Left lung (tissue), 10 donors: ENCODE data around the gene KCNK10. TPM values are rescaled to one million over a fixed set of nuclear protein-coding genes. Genes with fewer than 3 reads are reported as not detected.

Source experiments
- ATAC-seq: fragments of 200-7000 bp; cut with Tn5 transposase; one replicate; pipeline ENCODE4 v1.9.1; 2020; ENCODE audit warnings: moderate library complexity
- DNase-seq, 4 donors: peaks; one replicate each; pipeline ENCODE4 v3.0.0-alpha.2; 2013 to 2020
- H3K27ac ChIP-seq, 2 donors: fragments of 200-600 bp; sonication (generic) in 1 of 2; one replicate each; pipeline versions ENCODE4 v1.5.0 to v1.8.0; 2020 to 2021
- H3K27me3 ChIP-seq, 2 donors: fragments of 200-600 bp; sonication (generic) in 1 of 2; one replicate each; pipeline versions ENCODE4 v1.5.0 to v1.8.0; 2020 to 2021
- H3K36me3 ChIP-seq, 2 donors: fragments of 200-600 bp; sonication (generic) in 1 of 2; one replicate each; pipeline versions ENCODE4 v1.5.0 to v1.8.0; 2020 to 2021
- H3K4me1 ChIP-seq, 2 donors: fragments of 200-600 bp; one replicate each; pipeline ENCODE4 v1.8.0; 2021
- H3K4me3 ChIP-seq, 2 donors: fragments of 200-600 bp; sonication (generic) in 1 of 2; one replicate each; pipeline versions ENCODE4 v1.5.0 to v1.8.0; 2020 to 2021; ENCODE audit warnings: mild to moderate bottlenecking in 1 of 2
- H3K9me3 ChIP-seq, 2 donors: fragments of 200-600 bp; sonication (generic) in 1 of 2; one replicate each; pipeline versions ENCODE4 v1.5.0 to v1.8.0; 2020 to 2021
- intact Hi-C, 2 donors: fragments of 100-400 bp; cut with DNase I; formaldehyde crosslinking; loops; one replicate each; pipeline versions ENCODE4 v1.11.2 to v1.14.2; 2022
- polyA plus RNA-seq, 6 donors: library from polyadenylated mRNA; unstranded; fragments of 120-200 nt; gene quantifications; one replicate each; pipeline ENCODE4 v1.2.1, GENCODE V29; 2013; ENCODE audit not compliant: insufficient read length in 6 of 6
- total RNA-seq, 2 donors: library from RNA; stranded (reverse); fragmentation: NEBNext Ultra II Directional; extraction: Animal tissue kit (Norgen Biotek cat#: 25700); gene quantifications; one replicate each; pipeline ENCODE4 v1.2.1, GENCODE V29; 2021
- TF ChIP-seq, protein P1 (sequence below), 2 donors: fragments of 200-600 bp; sonication (generic) in 1 of 2; IDR thresholded peaks; one replicate each; pipeline versions ENCODE4 v1.5.0 to v1.8.0; 2021; ENCODE audit warnings: antibody characterized with exemption in 2 of 2
- donor health status: DM: no; HTN: yes; CAD: no.
- donor health status: DM: no; HTN: no; CAD: no.

The KCNK10 gene
- total and polyA plus RNA-seq, 8 donors: 0.13 to 0.21 (median 0.16) TPM; not detected in 2

DNA sequence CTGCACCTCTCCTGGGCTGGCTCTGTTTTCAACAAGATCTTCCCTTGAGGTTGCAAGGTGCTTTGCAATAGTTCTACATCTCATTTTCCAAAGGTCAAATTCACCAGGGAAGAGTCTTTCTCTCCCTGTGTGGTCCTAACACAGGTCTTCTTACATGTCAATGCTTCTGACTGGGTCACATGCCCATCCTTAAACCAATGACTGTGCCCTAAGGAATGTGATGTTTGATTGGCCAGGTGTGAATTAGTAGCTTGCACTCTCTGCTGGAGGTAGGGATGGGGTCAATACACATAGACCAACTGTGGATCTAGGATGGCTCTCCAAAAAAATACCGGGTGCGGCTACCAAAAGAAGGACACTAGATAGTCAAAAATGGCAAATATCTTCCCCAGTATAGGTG lies 19.9 kb upstream of the KCNK10 start:
- ATAC-seq: no peak
- TF ChIP-seq, protein P1, sequence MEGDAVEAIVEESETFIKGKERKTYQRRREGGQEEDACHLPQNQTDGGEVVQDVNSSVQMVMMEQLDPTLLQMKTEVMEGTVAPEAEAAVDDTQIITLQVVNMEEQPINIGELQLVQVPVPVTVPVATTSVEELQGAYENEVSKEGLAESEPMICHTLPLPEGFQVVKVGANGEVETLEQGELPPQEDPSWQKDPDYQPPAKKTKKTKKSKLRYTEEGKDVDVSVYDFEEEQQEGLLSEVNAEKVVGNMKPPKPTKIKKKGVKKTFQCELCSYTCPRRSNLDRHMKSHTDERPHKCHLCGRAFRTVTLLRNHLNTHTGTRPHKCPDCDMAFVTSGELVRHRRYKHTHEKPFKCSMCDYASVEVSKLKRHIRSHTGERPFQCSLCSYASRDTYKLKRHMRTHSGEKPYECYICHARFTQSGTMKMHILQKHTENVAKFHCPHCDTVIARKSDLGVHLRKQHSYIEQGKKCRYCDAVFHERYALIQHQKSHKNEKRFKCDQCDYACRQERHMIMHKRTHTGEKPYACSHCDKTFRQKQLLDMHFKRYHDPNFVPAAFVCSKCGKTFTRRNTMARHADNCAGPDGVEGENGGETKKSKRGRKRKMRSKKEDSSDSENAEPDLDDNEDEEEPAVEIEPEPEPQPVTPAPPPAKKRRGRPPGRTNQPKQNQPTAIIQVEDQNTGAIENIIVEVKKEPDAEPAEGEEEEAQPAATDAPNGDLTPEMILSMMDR (IDR thresholded peaks at IDR 0.05): no peak
- no peaks in the 10 kb centered on the region for H3K36me3 ChIP-seq
- H3K27me3 ChIP-seq: no peaks in the 10 kb centered on the region
- intact Hi-C loops: no loop called here
- no peak overlapping the region for H3K4me3 ChIP-seq
- no peaks in the 10 kb centered on the region for H3K9me3 ChIP-seq
- no peaks in the 10 kb centered on the region for H3K4me1 ChIP-seq
- H3K27ac ChIP-seq: no peak overlapping the region
- no peak for DNase-seq

DNA sequence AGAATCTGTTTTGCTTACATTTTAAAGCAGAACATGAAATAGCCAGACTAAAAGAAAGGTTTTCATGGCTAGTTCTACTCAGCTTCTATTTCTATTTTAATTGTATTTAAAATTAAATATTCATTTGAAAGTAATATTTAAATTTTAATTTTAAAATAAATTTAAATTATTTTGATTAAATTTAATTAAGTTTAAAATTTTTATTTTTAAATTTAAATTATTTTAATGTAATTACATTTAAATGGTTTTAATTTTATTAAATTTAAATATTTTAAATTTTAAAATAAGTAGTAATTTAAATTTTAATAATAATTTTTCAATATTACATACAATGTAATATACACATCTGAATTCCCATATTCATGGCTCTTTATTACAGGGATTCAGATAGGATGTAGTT lies 17.3 kb upstream of the KCNK10 start:
- H3K27me3 ChIP-seq: peaks cover 0 to 7% of the 10 kb centered on the region in 2 donors
- no peak overlapping the region for H3K4me3 ChIP-seq
- no peak for ATAC-seq
- no peaks in the 10 kb centered on the region for H3K9me3 ChIP-seq
- DNase-seq: no peak
- intact Hi-C loops: no loop called here
- TF ChIP-seq, protein P1 (IDR thresholded peaks at IDR 0.05): no peak
- H3K4me1 ChIP-seq: no peaks in the 10 kb centered on the region
- no peaks in the 10 kb centered on the region for H3K36me3 ChIP-seq
- H3K27ac ChIP-seq: no peak overlapping the region

DNA sequence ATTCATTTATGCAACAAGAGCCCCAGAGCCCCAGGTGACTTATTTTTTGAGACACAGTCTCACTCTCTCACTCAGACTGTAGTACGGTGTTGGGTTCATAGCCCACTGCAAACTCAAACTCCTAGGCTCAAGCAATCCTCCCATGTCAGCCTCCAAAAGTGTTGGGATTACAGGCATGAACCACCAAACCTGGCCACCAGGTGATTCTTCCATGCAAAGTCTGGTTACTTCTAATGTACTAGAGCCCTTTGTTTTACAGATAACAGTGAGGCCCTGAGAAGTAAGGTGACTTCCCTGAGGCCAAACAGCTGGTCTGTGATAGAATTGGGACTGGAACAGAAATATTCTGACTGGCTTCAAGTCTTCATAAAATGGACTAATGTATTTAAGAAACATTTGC lies 10.0 kb upstream of the KCNK10 start:
- TF ChIP-seq, protein P1 (IDR thresholded peaks at IDR 0.05): no peak
- no peak for ATAC-seq
- intact Hi-C loops: no loop called here
- H3K36me3 ChIP-seq: no peaks in the 10 kb centered on the region
- DNase-seq: no peak
- H3K4me3 ChIP-seq: no peak overlapping the region
- H3K27ac ChIP-seq: no peak overlapping the region
- peaks cover 1 to 36% of the 10 kb centered on the region in 2 donors for H3K27me3 ChIP-seq
- no peaks in the 10 kb centered on the region for H3K4me1 ChIP-seq
- no peaks in the 10 kb centered on the region for H3K9me3 ChIP-seq

DNA sequence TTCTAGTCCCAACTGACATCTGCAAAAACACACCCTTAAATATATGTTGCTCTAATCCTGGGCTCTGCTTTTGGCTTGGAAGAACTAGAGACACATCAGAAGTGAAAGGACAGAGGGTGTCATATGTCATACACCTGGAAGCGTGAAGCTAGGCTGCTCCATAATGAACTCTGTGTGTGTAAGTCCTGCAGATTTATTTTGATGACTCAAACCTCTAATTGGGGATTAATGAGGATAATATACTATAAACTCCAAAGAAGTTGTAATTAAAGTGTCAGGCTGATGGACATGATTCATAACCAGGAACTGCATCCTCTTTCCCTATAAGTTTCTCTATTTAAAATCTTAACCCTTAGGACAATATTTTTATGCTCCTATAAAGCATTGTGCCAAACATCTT lies 4.4 kb upstream of the KCNK10 start:
- Histone ChIP-seq H3K27me3 (peaks cover 52 to 79% of the 10 kb centered on the region in 2 donors), H3K4me3 (no peak overlapping the region), H3K4me1 (peaks cover 0 to 16% of the 10 kb centered on the region in 2 donors), H3K36me3 (no peaks in the 10 kb centered on the region), H3K9me3 (no peaks in the 10 kb centered on the region), H3K27ac (no peak overlapping the region)
- intact Hi-C loops: no loop called here
- TF ChIP-seq, protein P1 (IDR thresholded peaks at IDR 0.05): no peak
- DNase-seq (no peak), ATAC-seq (no peak)

DNA sequence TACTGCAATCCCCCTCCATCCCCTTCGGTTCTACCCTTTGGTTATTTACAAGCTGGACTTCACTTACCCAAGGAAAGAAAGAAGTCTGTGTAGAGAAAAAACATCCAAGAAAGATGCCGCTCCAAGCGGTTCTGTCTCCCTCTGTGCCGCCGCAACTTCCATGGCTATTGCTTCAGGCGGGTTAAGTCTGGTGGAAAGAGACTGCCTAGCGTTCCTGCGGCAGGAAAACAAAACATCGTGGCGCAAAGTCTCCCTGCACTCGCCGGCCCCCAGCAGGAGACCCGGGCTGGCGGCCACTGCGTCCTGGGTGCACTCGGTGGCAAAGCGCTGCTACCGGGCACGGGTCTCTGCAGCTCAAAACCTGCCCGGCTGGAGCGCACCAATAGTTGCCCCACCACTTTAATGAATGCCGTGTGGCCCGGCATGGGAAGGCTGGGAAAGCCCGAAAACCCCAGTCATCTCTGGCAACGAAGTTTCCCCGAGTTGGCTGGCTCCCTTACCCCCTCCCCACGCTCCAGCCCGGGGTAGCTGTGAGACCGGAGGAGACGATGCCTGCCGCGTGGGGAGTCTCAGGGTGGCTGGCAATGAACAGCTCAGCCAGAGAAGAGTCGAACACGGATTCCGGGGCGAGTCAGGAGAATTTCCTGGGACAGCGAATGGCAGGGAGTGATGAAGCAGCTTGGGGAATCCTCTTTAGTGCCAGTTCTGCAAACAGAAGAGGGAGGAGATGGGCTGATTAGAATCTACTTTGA lies 3.5 kb upstream of the KCNK10 start:
- Histone ChIP-seq H3K9me3 (no peaks in the 10 kb centered on the region), H3K27me3 (peaks cover 55 to 89% of the 10 kb centered on the region in 2 donors), H3K27ac (no peak overlapping the region), H3K4me3 (no peak overlapping the region), H3K4me1 (peaks cover 0 to 16% of the 10 kb centered on the region in 2 donors), H3K36me3 (no peaks in the 10 kb centered on the region)
- TF ChIP-seq, protein P1 (IDR thresholded peaks at IDR 0.05): no peak
- intact Hi-C loops: no loop called here
- no peak for ATAC-seq
- no peak for DNase-seq
